WTC11 (cell line): Measurements from ENCODE around the gene ALMS1.

ENCODE experiments used
- CREB1 ChIP-seq: sonication (generic); formaldehyde crosslinking; IDR thresholded peaks from 2 replicates; pipeline ENCODE4 v1.8.0; 2023; ENCODE audit warnings: mild to moderate bottlenecking, missing genetic modification reagents
- CTCF ChIP-seq: fragments of 200-600 bp; IDR thresholded peaks from 2 replicates; pipeline ENCODE4 v1.8.0; 2022; ENCODE audit warnings: antibody characterized with exemption
- FOXJ3 ChIP-seq: sonication (generic); formaldehyde crosslinking; IDR thresholded peaks from 2 replicates; pipeline ENCODE4 v1.9.0; 2021; ENCODE audit warnings: missing genetic modification reagents, mild to moderate bottlenecking, borderline replicate concordance
- IRF2 ChIP-seq: sonication (generic); formaldehyde crosslinking; IDR thresholded peaks from 2 replicates; pipeline ENCODE4 v1.8.0; 2022; ENCODE audit warnings: low read depth, missing genetic modification reagents, borderline replicate concordance
- JAZF1 ChIP-seq: fragments of 250-450 bp; sonication (Bioruptor Pico); IDR thresholded peaks from 2 replicates; pipeline ENCODE4 v1.9.0; 2021; ENCODE audit warnings: moderate library complexity, mild to moderate bottlenecking, inconsistent platforms
- JUN ChIP-seq: sonication (generic); formaldehyde crosslinking; IDR thresholded peaks from 2 replicates; pipeline ENCODE4 v1.8.0; 2023; ENCODE audit warnings: mild to moderate bottlenecking, missing genetic modification reagents
- KAT7 ChIP-seq: sonication (generic); formaldehyde crosslinking; IDR thresholded peaks from 2 replicates; pipeline ENCODE4 v1.8.1; 2023; ENCODE audit warnings: missing genetic modification reagents, mild to moderate bottlenecking, borderline replicate concordance
- MAX ChIP-seq: sonication (generic); formaldehyde crosslinking; IDR thresholded peaks from 2 replicates; pipeline ENCODE4 v1.8.0; 2022; ENCODE audit warnings: mild to moderate bottlenecking, missing genetic modification reagents
- PRDM15 ChIP-seq: sonication (generic); formaldehyde crosslinking; IDR thresholded peaks from 2 replicates; pipeline ENCODE4 v1.8.0; 2022; ENCODE audit warnings: missing genetic modification reagents
- TEAD4 ChIP-seq: sonication (generic); formaldehyde crosslinking; IDR thresholded peaks from 2 replicates; pipeline ENCODE4 v1.8.0; 2022; ENCODE audit warnings: mild to moderate bottlenecking, missing genetic modification reagents
- TF ChIP-seq, protein P1 (sequence below): sonication (generic); formaldehyde crosslinking; IDR thresholded peaks from 2 replicates; pipeline ENCODE4 v1.8.1; 2022; ENCODE audit warnings: low read depth, mild to moderate bottlenecking, moderate library complexity, missing genetic modification reagents, borderline replicate concordance
- TF ChIP-seq, protein P2 (sequence below): sonication (generic); formaldehyde crosslinking; IDR thresholded peaks from 2 replicates; pipeline ENCODE4 v1.8.1; 2022; ENCODE audit warnings: mild to moderate bottlenecking, missing genetic modification reagents, moderate library complexity, borderline replicate concordance

GRCh38 chr2:73374269-73374668 is 11.4 kb upstream of the ALMS1 start:
- TF ChIP-seq PRDM15 (CRISPR knock-in tag) (no peak), MAX (no peak), TEAD4 (CRISPR knock-in tag) (no peak), JUN (no peak), CTCF (no peak), JAZF1 (CRISPR knock-in tag) (no peak), FOXJ3 (CRISPR knock-in tag) (no peak), CREB1 (CRISPR knock-in tag) (no peak), KAT7 (no peak), IRF2 (CRISPR knock-in tag) (no peak)
- TF ChIP-seq, protein P1, sequence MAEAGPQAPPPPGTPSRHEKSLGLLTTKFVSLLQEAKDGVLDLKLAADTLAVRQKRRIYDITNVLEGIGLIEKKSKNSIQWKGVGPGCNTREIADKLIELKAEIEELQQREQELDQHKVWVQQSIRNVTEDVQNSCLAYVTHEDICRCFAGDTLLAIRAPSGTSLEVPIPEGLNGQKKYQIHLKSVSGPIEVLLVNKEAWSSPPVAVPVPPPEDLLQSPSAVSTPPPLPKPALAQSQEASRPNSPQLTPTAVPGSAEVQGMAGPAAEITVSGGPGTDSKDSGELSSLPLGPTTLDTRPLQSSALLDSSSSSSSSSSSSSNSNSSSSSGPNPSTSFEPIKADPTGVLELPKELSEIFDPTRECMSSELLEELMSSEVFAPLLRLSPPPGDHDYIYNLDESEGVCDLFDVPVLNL (CRISPR knock-in tag) = no peak
- TF ChIP-seq, protein P2, sequence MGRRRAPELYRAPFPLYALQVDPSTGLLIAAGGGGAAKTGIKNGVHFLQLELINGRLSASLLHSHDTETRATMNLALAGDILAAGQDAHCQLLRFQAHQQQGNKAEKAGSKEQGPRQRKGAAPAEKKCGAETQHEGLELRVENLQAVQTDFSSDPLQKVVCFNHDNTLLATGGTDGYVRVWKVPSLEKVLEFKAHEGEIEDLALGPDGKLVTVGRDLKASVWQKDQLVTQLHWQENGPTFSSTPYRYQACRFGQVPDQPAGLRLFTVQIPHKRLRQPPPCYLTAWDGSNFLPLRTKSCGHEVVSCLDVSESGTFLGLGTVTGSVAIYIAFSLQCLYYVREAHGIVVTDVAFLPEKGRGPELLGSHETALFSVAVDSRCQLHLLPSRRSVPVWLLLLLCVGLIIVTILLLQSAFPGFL (CRISPR knock-in tag) = no peak
